ENCODE data around the gene APOBEC3B. TPM values are rescaled to one million over a fixed set of nuclear protein-coding genes. Genes with fewer than 3 reads are reported as not detected.

Gene APOBEC3B
- total RNA-seq, 4 donors from 2014 or later = not detected

GRCh38 chr22:38954414-38955043 lies 27.6 kb upstream of the APOBEC3B start:
- Histone ChIP-seq H3K9me3 (no peaks in the 10 kb centered on the region), H3K36me3 (no peaks in the 10 kb centered on the region), H3K27ac (no peak overlapping the region), H3K27me3 (no peaks in the 10 kb centered on the region), H3K4me1 (no peaks in the 10 kb centered on the region), H3K4me3 (no peak overlapping the region)
- ATAC-seq = no peak
- WGBS, 2 donors (ENCODE audit: low coverage in 1 of 2) = no CpG with 5 or more reads among the region's 13 CpGs
- TF ChIP-seq CTCF (IDR thresholded peaks at IDR 0.05) (no peak), POLR2A (IDR thresholded peaks at IDR 0.05) (no peak), EP300 (IDR thresholded peaks at IDR 0.05) (no peak), POLR2AphosphoS5 (IDR thresholded peaks at IDR 0.05) (no peak)

- Histone ChIP-seq H3K27ac (no peak overlapping the region), H3K9me3 (no peaks in the 10 kb centered on the region), H3K4me1 (no peaks in the 10 kb centered on the region), H3K4me3 (no peak overlapping the region), H3K36me3 (no peaks in the 10 kb centered on the region), H3K27me3 (no peaks in the 10 kb centered on the region)
- TF ChIP-seq POLR2A (IDR thresholded peaks at IDR 0.05) (no peak), CTCF (IDR thresholded peaks at IDR 0.05) (no peak), POLR2AphosphoS5 (IDR thresholded peaks at IDR 0.05) (no peak), EP300 (IDR thresholded peaks at IDR 0.05) (no peak)
- ATAC-seq = no peak
- WGBS, 2 donors (ENCODE audit: low coverage in 1 of 2) = 50% methylated on average over 1 of the region's 5 CpGs
Measured at GRCh38 chr22:38955250-38955905, 26.8 kb upstream of the APOBEC3B start.

- Histone ChIP-seq H3K27ac (no peak overlapping the region), H3K4me1 (no peaks in the 10 kb centered on the region), H3K36me3 (no peaks in the 10 kb centered on the region), H3K9me3 (no peaks in the 10 kb centered on the region), H3K4me3 (no peak overlapping the region), H3K27me3 (no peaks in the 10 kb centered on the region)
- TF ChIP-seq POLR2AphosphoS5 (IDR thresholded peaks at IDR 0.05) = no peak
- 86% methylated on average over 1 of the region's 3 CpGs; no CpG with 5 or more reads in 1 of the 2 donors for WGBS, 2 donors (ENCODE audit: low coverage in 1 of 2)
- no peak for ATAC-seq
Measured at GRCh38 chr22:38955926-38956325, 26.2 kb upstream of the APOBEC3B start.

GRCh38 chr22:38956551-38956950 lies 25.6 kb upstream of the APOBEC3B start:
- no CpG with 5 or more reads among the region's 5 CpGs for WGBS, 2 donors (ENCODE audit: low coverage in 1 of 2)
- Histone ChIP-seq H3K36me3 (no peaks in the 10 kb centered on the region), H3K27ac (no peak overlapping the region), H3K27me3 (no peaks in the 10 kb centered on the region), H3K9me3 (no peaks in the 10 kb centered on the region), H3K4me3 (no peak overlapping the region), H3K4me1 (no peaks in the 10 kb centered on the region)
- no peak for TF ChIP-seq CTCF (IDR thresholded peaks at IDR 0.05)
- TF ChIP-seq POLR2AphosphoS5 (IDR thresholded peaks at IDR 0.05) = no peak
- TF ChIP-seq EP300 (IDR thresholded peaks at IDR 0.05) = no peak
- TF ChIP-seq POLR2A (IDR thresholded peaks at IDR 0.05) = no peak
- no peak for ATAC-seq

- no peaks in the 10 kb centered on the region for H3K27me3 ChIP-seq
- no peak within 1 kb of the TSS for H3K27ac ChIP-seq
- H3K9me3 ChIP-seq = no peaks in the 10 kb centered on the region
- no peak within 1 kb of the TSS for H3K4me3 ChIP-seq
- no peak for TF ChIP-seq POLR2A (IDR thresholded peaks at IDR 0.05)
- no peak for TF ChIP-seq POLR2AphosphoS5 (IDR thresholded peaks at IDR 0.05)
- TF ChIP-seq CTCF (IDR thresholded peaks at IDR 0.05) = no peak
- no peak for TF ChIP-seq EP300 (IDR thresholded peaks at IDR 0.05)
- ATAC-seq = no peak
- WGBS, 2 donors (ENCODE audit: low coverage in 1 of 2) = 93 to 100% methylated on average over 1 to 8 of the region's 11 CpGs
- H3K36me3 ChIP-seq = no peaks in the 10 kb centered on the region
- H3K4me1 ChIP-seq = no peaks in the 10 kb centered on the region
Measured at GRCh38 chr22:38957046-38957770, 24.9 kb upstream of the APOBEC3B start, which contains the start of gene APOBEC3A. APOBEC3A (plus strand) TSS chr22:38957609; CDS start chr22:38957692, 83 bp downstream.
